IMR-90 (cell line): Measurements from ENCODE around the gene GPSM3. TPM values are rescaled to one million over a fixed set of nuclear protein-coding genes. Genes with fewer than 3 reads are reported as not detected.

Source experiments
- ATAC-seq: fragments of 200-7000 bp; cut with Tn5 transposase; 2 replicates; pipeline ENCODE4 v1.9.1; 2020; ENCODE audit warnings: low read depth, mild to moderate bottlenecking, moderate library complexity
- BruUV-seq: library from RNA; stranded (reverse); fragments of 400-500 nt; replicated peaks from 2 replicates; lab custom pipeline; 2021; lab: Mats Ljungman, UMichigan
- CTCF ChIA-PET: fragments of 300-600 bp; formaldehyde crosslinking; extraction: SDS; loops from one replicate; lab custom pipeline; 2021; ENCODE audit warnings: antibody characterized with exemption; lab: Yijun Ruan, JAX
- POLR2A ChIA-PET: fragments of 300-600 bp; sonication (Branson Sonifier 250); formaldehyde crosslinking; loops from one replicate; lab custom pipeline; 2022; ENCODE audit warnings: antibody characterized with exemption; ENCODE audit not compliant: unreplicated experiment; lab: Charles Lee
- DNase-seq: peaks from one replicate; pipeline ENCODE4 v3.0.0; 2013
- H2AFZ ChIP-seq: replicated peaks from 2 replicates; pipeline ENCODE3; 2013; ENCODE audit warnings: low read length, mild to moderate bottlenecking; ENCODE audit not compliant: poor library complexity
- H2AK5ac ChIP-seq: 2 replicates; pipeline ENCODE4 v1.6.1; 2013; ENCODE audit warnings: low read depth, low read length, inconsistent platforms
- H2AK9ac ChIP-seq: replicated peaks from 2 replicates; pipeline ENCODE3; 2013; ENCODE audit warnings: mild to moderate bottlenecking, low read depth, low read length, moderate library complexity; ENCODE audit not compliant: poor library complexity
- H2BK120ac ChIP-seq: 2 replicates; pipeline ENCODE4 v1.6.1; 2013; ENCODE audit warnings: low read depth, low read length, inconsistent platforms
- H2BK15ac ChIP-seq: 3 replicates; pipeline ENCODE4 v1.6.1; 2013; ENCODE audit warnings: low read depth, low read length, inconsistent platforms
- H2BK20ac ChIP-seq: 2 replicates; pipeline ENCODE4 v1.6.1; 2013; ENCODE audit warnings: low read depth, mild to moderate bottlenecking, inconsistent platforms, low read length, moderate library complexity
- H2BK5ac ChIP-seq: 2 replicates; pipeline ENCODE4 v1.6.1; 2013; ENCODE audit warnings: mild to moderate bottlenecking, low read depth, low read length, inconsistent platforms; ENCODE audit not compliant: poor library complexity, severe bottlenecking
- H3K14ac ChIP-seq: replicated peaks from 2 replicates; pipeline ENCODE4 v1.6.1; 2013; ENCODE audit warnings: low read depth, low read length, inconsistent platforms
- H3K18ac ChIP-seq: 2 replicates; pipeline ENCODE4 v1.6.1; 2013; ENCODE audit warnings: low read depth, low read length, control low read depth
- H3K23ac ChIP-seq: 2 replicates; pipeline ENCODE4 v1.6.1; 2013; ENCODE audit warnings: low read depth, low read length, inconsistent platforms
- H3K27ac ChIP-seq: 2 replicates; pipeline ENCODE4 v1.5.1; 2013; ENCODE audit warnings: mild to moderate bottlenecking, control low read depth, low read length; ENCODE audit not compliant: insufficient read depth
- H3K27me3 ChIP-seq: 2 replicates; pipeline ENCODE4 v1.6.1; 2013; ENCODE audit warnings: low read length; ENCODE audit not compliant: control insufficient read depth, insufficient read depth
- H3K36me3 ChIP-seq: 2 replicates; pipeline ENCODE4 v1.6.1; 2013; ENCODE audit warnings: low read length, mixed read lengths; ENCODE audit not compliant: control insufficient read depth, insufficient read depth
- H3K4ac ChIP-seq: 2 replicates; pipeline ENCODE4 v1.6.1; 2013; ENCODE audit warnings: low read depth, low read length, inconsistent platforms
- H3K4me1 ChIP-seq: 2 replicates; pipeline ENCODE4 v1.6.1; 2013; ENCODE audit warnings: low read length, mixed read lengths; ENCODE audit not compliant: control insufficient read depth, insufficient read depth
- H3K4me2 ChIP-seq: 2 replicates; pipeline ENCODE4 v1.6.1; 2013; ENCODE audit warnings: low read depth, mild to moderate bottlenecking, control low read depth, low read length, moderate library complexity
- H3K4me3 ChIP-seq: 2 replicates; pipeline ENCODE4 v1.5.1; 2013; ENCODE audit warnings: low read depth, mild to moderate bottlenecking, control low read depth, low read length, moderate library complexity; ENCODE audit not compliant: insufficient read depth
- H3K56ac ChIP-seq: 2 replicates; pipeline ENCODE4 v1.6.1; 2013; ENCODE audit warnings: low read length, inconsistent platforms; ENCODE audit not compliant: insufficient read depth; ENCODE audit errors: extremely low read depth
- H3K79me1 ChIP-seq, 2 experiments: 2 replicates each; pipeline ENCODE4 v1.6.1; 2013; ENCODE audit warnings: low read length in 2 of 2, inconsistent platforms in 1 of 2, low read depth in 1 of 2
- H3K9ac ChIP-seq: 2 replicates; pipeline ENCODE4 v1.6.1; 2013; ENCODE audit warnings: low read depth, low read length, control low read depth
- H3K9me1 ChIP-seq: 2 replicates; pipeline ENCODE4 v1.6.1; 2013; ENCODE audit warnings: low read length, inconsistent platforms; ENCODE audit not compliant: insufficient read depth
- H3K9me3 ChIP-seq: 2 replicates; pipeline ENCODE4 v1.6.1; 2013; ENCODE audit warnings: low read length; ENCODE audit not compliant: control insufficient read depth, insufficient read depth
- H4K20me1 ChIP-seq: 2 replicates; pipeline ENCODE4 v1.6.1; 2013; ENCODE audit warnings: low read length, inconsistent platforms; ENCODE audit not compliant: insufficient read depth
- H4K5ac ChIP-seq: 2 replicates; pipeline ENCODE4 v1.6.1; 2013; ENCODE audit warnings: mild to moderate bottlenecking, low read depth, low read length, control low read depth
- H4K8ac ChIP-seq, 2 experiments: 2 replicates each; pipeline ENCODE4 v1.6.1; 2013; ENCODE audit warnings: low read depth in 2 of 2, low read length in 2 of 2, control low read depth in 1 of 2, inconsistent platforms in 1 of 2
- H4K91ac ChIP-seq: 2 replicates; pipeline ENCODE4 v1.6.1; 2013; ENCODE audit warnings: low read depth, low read length, inconsistent platforms; ENCODE audit not compliant: insufficient read depth
- BHLHE40 ChIP-seq: fragments of 150-350 bp; IDR thresholded peaks from 2 replicates; pipeline ENCODE4 v1.6.1; 2016; ENCODE audit warnings: mild to moderate bottlenecking, low read depth, low read length
- CEBPB ChIP-seq: IDR thresholded peaks from 2 replicates; pipeline ENCODE4 v1.6.1; 2012; ENCODE audit warnings: low read depth, low read length, improper control_type of control experiment
- CHD1 ChIP-seq: IDR thresholded peaks from 2 replicates; pipeline ENCODE4 v1.6.1; 2012; ENCODE audit warnings: low read depth, low read length, improper control_type of control experiment
- FOS ChIP-seq: fragments of 150-350 bp; IDR thresholded peaks from 2 replicates; pipeline ENCODE4 v1.6.1; 2016; ENCODE audit warnings: low read depth, low read length
- MAFK ChIP-seq: IDR thresholded peaks from 2 replicates; pipeline ENCODE4 v1.6.1; 2012; ENCODE audit warnings: low read depth, low read length, improper control_type of control experiment
- MAZ ChIP-seq: IDR thresholded peaks from 2 replicates; pipeline ENCODE4 v1.6.1; 2012; ENCODE audit warnings: low read depth, mild to moderate bottlenecking, low read length, improper control_type of control experiment, moderate library complexity, borderline replicate concordance
- MXI1 ChIP-seq: IDR thresholded peaks from 2 replicates; pipeline ENCODE4 v1.6.1; 2012; ENCODE audit warnings: low read depth, mild to moderate bottlenecking, low read length, moderate library complexity, borderline replicate concordance
- NFE2L2 ChIP-seq: fragments of 150-350 bp; IDR thresholded peaks from 2 replicates; pipeline ENCODE4 v1.6.1; 2016; ENCODE audit warnings: low read depth, mild to moderate bottlenecking, low read length
- POLR2A ChIP-seq: IDR thresholded peaks from 2 replicates; pipeline ENCODE4 v1.6.1; 2012; ENCODE audit warnings: mild to moderate bottlenecking, low read depth, low read length
- RAD21 ChIP-seq: IDR thresholded peaks from 2 replicates; pipeline ENCODE4 v1.6.1; 2012; ENCODE audit warnings: low read length, improper control_type of control experiment
- RCOR1 ChIP-seq: IDR thresholded peaks from 2 replicates; pipeline ENCODE4 v1.6.1; 2012; ENCODE audit warnings: mild to moderate bottlenecking, low read length, improper control_type of control experiment; ENCODE audit not compliant: insufficient replicate concordance
- RFX5 ChIP-seq: IDR thresholded peaks from 2 replicates; pipeline ENCODE4 v1.8.0; 2012; ENCODE audit warnings: low read depth, mild to moderate bottlenecking, low read length, moderate library complexity
- SMC3 ChIP-seq: fragments of 150-350 bp; IDR thresholded peaks from 2 replicates; pipeline ENCODE4 v1.6.1; 2016; ENCODE audit warnings: low read depth, mild to moderate bottlenecking, antibody characterized with exemption, low read length, moderate library complexity
- WGBS, 2 experiments: methylation state at CpG; one replicate each; pipeline versions ENCODE4 v1.1.5 to v1.1.7; 2013; ENCODE audit warnings: missing lambda C conversion rate in 2 of 2; ENCODE audit not compliant: insufficient read length in 1 of 2; ENCODE audit errors: extremely low coverage in 2 of 2; 5-methylcytosine and 5-hydroxymethylcytosine counted together
- dilution Hi-C: fragments of 300-500 bp; cut with HindIII; formaldehyde crosslinking; loops from one replicate; pipeline ENCODE4 v1.14.3; 2018; ENCODE audit warnings: low sequenced_read_pairs; ENCODE audit not compliant: unreplicated experiment
- in situ Hi-C: fragments of 300-500 bp; cut with MboI; formaldehyde crosslinking; loops from 3 replicates; pipeline ENCODE4 v1.14.3; 2019; ENCODE audit warnings: low sequenced_read_pairs, inconsistent platforms, mixed read lengths
- intact Hi-C: fragments of 100-400 bp; cut with micrococcal nuclease; formaldehyde crosslinking; loops from 2 replicates; pipeline ENCODE4 v1.10.0; 2022
- polyA plus RNA-seq, 3 experiments: library from polyadenylated mRNA; depleted of rRNA; stranded (reverse); fragments of >200 nt; gene quantifications; 2 replicates each; pipeline ENCODE4 v1.2.3, GENCODE V29; 2012; ENCODE audit warnings: low replicate concordance in 1 of 3
- total RNA-seq: library from RNA; depleted of rRNA; stranded (reverse); fragments of >200 nt; gene quantifications from 2 replicates; pipeline ENCODE4 v1.2.3, GENCODE V29; 2012
- TF ChIP-seq, protein P1 (sequence below): conservative IDR thresholded peaks from 2 replicates; pipeline ENCODE4 v1.5.1; 2012; ENCODE audit warnings: mild to moderate bottlenecking, low read depth, low read length, improper control_type of control experiment
- TF ChIP-seq, protein P2 (sequence below): fragments of 150-350 bp; IDR thresholded peaks from 2 replicates; pipeline ENCODE4 v1.6.1; 2017; ENCODE audit warnings: mild to moderate bottlenecking, antibody characterized with exemption, low read length, low read depth
- TF ChIP-seq, protein P3 (sequence below): fragments of 150-350 bp; IDR thresholded peaks from 2 replicates; pipeline ENCODE4 v1.6.1; 2016; ENCODE audit warnings: low read depth, mild to moderate bottlenecking, low read length, moderate library complexity, borderline replicate concordance

GPSM3 gene
- total and polyA plus RNA-seq, 2 of the 4 experiments (the other 2 are of a cell fraction): 3.0 to 9.8 TPM

DNA sequence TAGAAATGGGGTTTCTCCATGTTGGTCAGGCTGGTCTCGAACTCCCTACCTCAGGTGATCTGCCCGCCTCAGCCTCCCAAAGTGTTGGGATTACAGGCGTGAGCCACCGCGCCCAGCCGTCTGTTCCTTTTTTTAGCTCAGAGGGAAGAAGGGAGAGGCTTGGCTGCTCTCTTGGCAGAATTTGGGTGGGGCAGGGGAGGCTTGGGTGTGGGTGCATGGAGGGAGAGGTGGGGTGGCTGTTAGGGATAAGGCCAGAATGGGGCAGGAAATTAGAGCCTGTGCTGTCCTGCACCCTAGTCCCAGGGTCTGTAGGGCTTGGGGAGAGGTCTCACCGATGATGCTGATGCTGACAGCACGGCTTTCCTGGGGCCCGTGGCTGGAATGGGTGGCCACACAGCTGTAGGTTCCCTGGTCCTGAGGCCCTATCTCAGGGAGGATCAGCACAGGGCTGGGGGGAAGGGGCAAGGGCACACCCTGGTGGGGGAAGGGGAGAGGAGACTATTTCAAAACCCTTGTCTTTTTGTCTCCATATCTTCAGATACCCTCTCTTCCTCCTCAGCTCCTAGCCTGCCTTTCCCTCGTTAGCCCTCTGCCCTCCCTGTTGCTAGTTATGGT lies 10.4 kb downstream of the GPSM3 start:
- no peak overlapping the region for H3K27ac ChIP-seq
- TF ChIP-seq, protein P1, sequence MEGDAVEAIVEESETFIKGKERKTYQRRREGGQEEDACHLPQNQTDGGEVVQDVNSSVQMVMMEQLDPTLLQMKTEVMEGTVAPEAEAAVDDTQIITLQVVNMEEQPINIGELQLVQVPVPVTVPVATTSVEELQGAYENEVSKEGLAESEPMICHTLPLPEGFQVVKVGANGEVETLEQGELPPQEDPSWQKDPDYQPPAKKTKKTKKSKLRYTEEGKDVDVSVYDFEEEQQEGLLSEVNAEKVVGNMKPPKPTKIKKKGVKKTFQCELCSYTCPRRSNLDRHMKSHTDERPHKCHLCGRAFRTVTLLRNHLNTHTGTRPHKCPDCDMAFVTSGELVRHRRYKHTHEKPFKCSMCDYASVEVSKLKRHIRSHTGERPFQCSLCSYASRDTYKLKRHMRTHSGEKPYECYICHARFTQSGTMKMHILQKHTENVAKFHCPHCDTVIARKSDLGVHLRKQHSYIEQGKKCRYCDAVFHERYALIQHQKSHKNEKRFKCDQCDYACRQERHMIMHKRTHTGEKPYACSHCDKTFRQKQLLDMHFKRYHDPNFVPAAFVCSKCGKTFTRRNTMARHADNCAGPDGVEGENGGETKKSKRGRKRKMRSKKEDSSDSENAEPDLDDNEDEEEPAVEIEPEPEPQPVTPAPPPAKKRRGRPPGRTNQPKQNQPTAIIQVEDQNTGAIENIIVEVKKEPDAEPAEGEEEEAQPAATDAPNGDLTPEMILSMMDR: no peak
- no peak for TF ChIP-seq RAD21
- TF ChIP-seq POLR2A: no peak
- TF ChIP-seq FOS: no peak
- no peak for TF ChIP-seq NFE2L2
- TF ChIP-seq, protein P2, sequence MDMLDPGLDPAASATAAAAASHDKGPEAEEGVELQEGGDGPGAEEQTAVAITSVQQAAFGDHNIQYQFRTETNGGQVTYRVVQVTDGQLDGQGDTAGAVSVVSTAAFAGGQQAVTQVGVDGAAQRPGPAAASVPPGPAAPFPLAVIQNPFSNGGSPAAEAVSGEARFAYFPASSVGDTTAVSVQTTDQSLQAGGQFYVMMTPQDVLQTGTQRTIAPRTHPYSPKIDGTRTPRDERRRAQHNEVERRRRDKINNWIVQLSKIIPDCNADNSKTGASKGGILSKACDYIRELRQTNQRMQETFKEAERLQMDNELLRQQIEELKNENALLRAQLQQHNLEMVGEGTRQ: no peak
- TF ChIP-seq, protein P3, sequence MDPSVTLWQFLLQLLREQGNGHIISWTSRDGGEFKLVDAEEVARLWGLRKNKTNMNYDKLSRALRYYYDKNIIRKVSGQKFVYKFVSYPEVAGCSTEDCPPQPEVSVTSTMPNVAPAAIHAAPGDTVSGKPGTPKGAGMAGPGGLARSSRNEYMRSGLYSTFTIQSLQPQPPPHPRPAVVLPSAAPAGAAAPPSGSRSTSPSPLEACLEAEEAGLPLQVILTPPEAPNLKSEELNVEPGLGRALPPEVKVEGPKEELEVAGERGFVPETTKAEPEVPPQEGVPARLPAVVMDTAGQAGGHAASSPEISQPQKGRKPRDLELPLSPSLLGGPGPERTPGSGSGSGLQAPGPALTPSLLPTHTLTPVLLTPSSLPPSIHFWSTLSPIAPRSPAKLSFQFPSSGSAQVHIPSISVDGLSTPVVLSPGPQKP: no peak
- TF ChIP-seq MAFK: no peak
- no peak for TF ChIP-seq MXI1
- TF ChIP-seq CHD1: no peak
- no peak for TF ChIP-seq RCOR1
- TF ChIP-seq CEBPB: no peak
- no peak for TF ChIP-seq SMC3
- TF ChIP-seq MAZ: no peak
- no peak for TF ChIP-seq RFX5
- TF ChIP-seq BHLHE40: no peak
- in situ Hi-C loops: loop anchor here (25.0 kb wide), 1 partner anchor 780 kb away; the partner anchor contains the start of genes BRD2 and HLA-DMA
- no CpG with 5 or more reads among the region's 10 CpGs for WGBS, 2 experiments
- H3K9me1 ChIP-seq: peaks cover 15% of the 10 kb centered on the region
- peaks cover 11 to 35% of the 10 kb centered on the region in 2 experiments for H3K79me1 ChIP-seq
- H3K18ac ChIP-seq: no peak overlapping the region
- H4K8ac ChIP-seq: no peak overlapping the region
- peaks cover 28% of the 10 kb centered on the region for H3K36me3 ChIP-seq
- ChIA-PET CTCF (no interaction called here), POLR2A (interaction anchor here (0.6 kb wide), 1 partner anchor 790 kb away, joined by 9 read pairs; no protein-coding TSS in a partner anchor)
- no peak overlapping the region for H3K4ac ChIP-seq
- no peak overlapping the region for H2AFZ ChIP-seq
- no peak overlapping the region for H4K91ac ChIP-seq
- H3K23ac ChIP-seq: no peak overlapping the region
- H3K4me3 ChIP-seq: no peak overlapping the region
- dilution Hi-C loops: no loop called here
- no peak overlapping the region for H3K9ac ChIP-seq
- H3K14ac ChIP-seq: no peak overlapping the region
- no peaks in the 10 kb centered on the region for H3K4me1 ChIP-seq
- H3K4me2 ChIP-seq: no peak overlapping the region
- no peak overlapping the region for H2BK20ac ChIP-seq
- H3K56ac ChIP-seq: no peak overlapping the region
- H2BK120ac ChIP-seq: no peak overlapping the region
- peak overlapping the region; percentile 14 for H2AK9ac ChIP-seq
- no TSS peak for BruUV-seq
- H2AK5ac ChIP-seq: no peak overlapping the region
- ATAC-seq (no peak), DNase-seq (no peak)
- no peak overlapping the region for H4K5ac ChIP-seq
- no peak overlapping the region for H2BK5ac ChIP-seq
- peaks cover 3% of the 10 kb centered on the region; the same call in 1 of the 2 replicates for H4K20me1 ChIP-seq
- no peaks in the 10 kb centered on the region for H3K27me3 ChIP-seq
- intact Hi-C loops: no loop called here
- H2BK15ac ChIP-seq: no peak overlapping the region
- H3K9me3 ChIP-seq: no peaks in the 10 kb centered on the region
